ENCODE data around the gene STX16.

DNA sequence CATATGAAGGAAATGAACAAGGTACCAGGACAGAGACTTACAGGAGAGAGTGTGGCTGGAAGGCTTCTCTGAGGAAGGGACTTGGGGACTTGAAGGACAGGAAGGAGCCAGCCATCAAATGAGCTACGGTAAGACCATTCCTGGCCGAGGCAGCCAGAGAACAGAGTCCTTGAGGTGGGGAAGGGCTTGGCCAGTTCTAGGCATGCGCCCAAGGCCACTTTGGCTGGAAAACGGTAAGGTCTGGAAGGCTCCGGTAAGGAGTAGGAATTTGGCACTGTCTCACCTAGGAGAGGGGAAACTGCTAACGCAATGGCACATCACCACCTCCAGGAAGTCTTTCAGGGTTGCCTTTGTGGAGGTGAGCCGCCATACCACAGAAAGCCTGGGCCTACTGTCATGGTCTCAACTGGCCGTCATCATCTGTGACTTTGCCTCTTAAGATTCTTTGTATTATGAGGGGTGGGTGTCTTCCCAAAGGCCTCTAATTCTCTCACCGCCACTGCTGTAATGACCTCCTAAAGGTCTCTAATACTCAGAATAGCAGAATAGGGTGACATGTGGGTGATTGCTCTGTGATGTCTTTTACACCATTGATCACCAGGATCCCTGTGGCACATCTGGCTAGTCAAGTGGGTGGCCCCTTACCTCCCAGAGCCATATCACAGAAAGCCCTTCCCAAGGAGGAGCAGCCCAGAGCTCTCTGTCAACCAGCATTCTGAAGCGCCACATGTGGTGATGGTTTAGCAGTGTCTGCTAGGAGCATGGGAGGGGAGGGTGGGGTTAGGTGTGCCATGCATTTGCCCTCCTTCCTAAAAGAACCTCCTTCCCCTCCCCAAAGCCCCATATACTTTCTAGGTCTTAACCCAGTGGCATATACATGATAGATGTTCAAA is 17.7 kb upstream of the STX16 start:
- TF ChIP-seq POLR2A (IDR thresholded peaks at IDR 0.05; ENCODE audit: low read depth, low read length), result no peak
- no peak for TF ChIP-seq TAF1 (IDR thresholded peaks at IDR 0.05; ENCODE audit: borderline replicate concordance, low read depth, low read length)
- TF ChIP-seq POLR2AphosphoS5 (IDR thresholded peaks at IDR 0.05; ENCODE audit: low read depth, low read length), result no peak

Data from GM12892 (cell line).